Measurements from ENCODE around the gene DFFB.

The DFFB gene

GRCh38 chr1:3905953-3906671 is 48.8 kb downstream of the DFFB start:
- Histone ChIP-seq H3K4me3 (ENCODE audit: low read depth, low read length) (no peak overlapping the region), H3K9me3 (ENCODE audit: control insufficient read depth, insufficient read depth, low read depth, low read length) (no peaks in the 10 kb centered on the region), H3K27ac (ENCODE audit: extremely low read depth, low read depth, low read length) (no peak overlapping the region), H3K4me1 (ENCODE audit: control insufficient read depth, insufficient read depth, low read length) (no peaks in the 10 kb centered on the region), H3K36me3 (ENCODE audit: control insufficient read depth in 2 of 2, insufficient read depth in 1 of 2, low read length in 2 of 2) (no peaks in the 10 kb centered on the region)
- TF ChIP-seq ZNF561 (tag by site-specific recombination; IDR thresholded peaks at IDR 0.05; ENCODE audit: borderline replicate concordance) (peak; percentile 79; the same call in 1 of the 2 replicates), ZNF76 (tag by site-specific recombination; IDR thresholded peaks at IDR 0.05; ENCODE audit: borderline replicate concordance, low read depth) (no peak), KLF1 (tag by site-specific recombination; IDR thresholded peaks at IDR 0.05) (peak; percentile 70), KLF9 (tag by site-specific recombination; IDR thresholded peaks at IDR 0.05; ENCODE audit: low read depth) (peak; percentile 53; the same call in 1 of the 2 replicates), ZIC2 (tag by site-specific recombination; IDR thresholded peaks at IDR 0.05) (peak; percentile 60), ZBTB44 (tag by site-specific recombination; IDR thresholded peaks at IDR 0.05) (peak; percentile 53; the same call in 1 of the 2 replicates), ZNF624 (tag by site-specific recombination; IDR thresholded peaks at IDR 0.05) (no peak)
- ChIA-PET CTCF (interaction anchor here (0.6 kb wide), 1 partner anchor 242 kb away, joined by 4 read pairs; no protein-coding TSS in a partner anchor), POLR2A (no interaction called here)

GRCh38 chr1:3906672-3907020 is 49.4 kb downstream of the DFFB start:
- ChIA-PET POLR2A (no interaction called here), CTCF (interaction anchor here (0.5 to 0.7 kb wide), 2 partner anchors 15 to 345 kb away, joined by 3 read pairs; no protein-coding TSS in a partner anchor)
- no peak overlapping the region for H3K27ac ChIP-seq (ENCODE audit: extremely low read depth, low read depth, low read length)
- no peaks in the 10 kb centered on the region for H3K36me3 ChIP-seq (ENCODE audit: control insufficient read depth in 2 of 2, insufficient read depth in 1 of 2, low read length in 2 of 2)
- H3K9me3 ChIP-seq (ENCODE audit: control insufficient read depth, insufficient read depth, low read depth, low read length) = no peaks in the 10 kb centered on the region
- no peak overlapping the region for H3K4me3 ChIP-seq (ENCODE audit: low read depth, low read length)
- no peaks in the 10 kb centered on the region for H3K4me1 ChIP-seq (ENCODE audit: control insufficient read depth, insufficient read depth, low read length)
- TF ChIP-seq ZNF473 (tag by site-specific recombination; IDR thresholded peaks at IDR 0.05) = no peak
- TF ChIP-seq PBX3 (CRISPR knock-in tag; IDR thresholded peaks at IDR 0.05) = no peak
- no peak for TF ChIP-seq ZNF610 (tag by site-specific recombination; IDR thresholded peaks at IDR 0.05; ENCODE audit: borderline replicate concordance)
- TF ChIP-seq ZBTB44 (tag by site-specific recombination; IDR thresholded peaks at IDR 0.05) = no peak
- no peak for TF ChIP-seq KLF1 (tag by site-specific recombination; IDR thresholded peaks at IDR 0.05)
- TF ChIP-seq ZNF571 (tag by site-specific recombination; IDR thresholded peaks at IDR 0.05) = no peak
- no peak for TF ChIP-seq ZFHX2 (tag by site-specific recombination; conservative IDR thresholded peaks at IDR 0.05)
- no peak for TF ChIP-seq ZNF514 (tag by site-specific recombination; IDR thresholded peaks at IDR 0.05)
- no peak for TF ChIP-seq HOXD13 (CRISPR knock-in tag; IDR thresholded peaks at IDR 0.05; ENCODE audit: borderline replicate concordance)
- no peak for TF ChIP-seq ZNF138 (tag by site-specific recombination; IDR thresholded peaks at IDR 0.05; ENCODE audit: borderline replicate concordance)
- no peak for TF ChIP-seq ZNF23 (tag by site-specific recombination; IDR thresholded peaks at IDR 0.05; ENCODE audit: borderline replicate concordance)
- TF ChIP-seq ZNF184 (tag by site-specific recombination; IDR thresholded peaks at IDR 0.05) = no peak
- TF ChIP-seq ZNF585B (tag by site-specific recombination; IDR thresholded peaks at IDR 0.05) = no peak
- TF ChIP-seq ZNF239 (tag by site-specific recombination; IDR thresholded peaks at IDR 0.05) = no peak
- TF ChIP-seq ZBTB6 (tag by site-specific recombination; IDR thresholded peaks at IDR 0.05) = no peak
- no peak for TF ChIP-seq SETDB1 (IDR thresholded peaks at IDR 0.05; ENCODE audit: insufficient read length, low read length)

Measured in HEK293 (cell line).